Activated CD4-positive, alpha-beta T cell treated with anti-CD3 and anti-CD28 coated beads, Interleukin-2, amount 50 U/mL, for 16 hours (primary cell): ENCODE data around the gene RDH5.
"Not testable (repeated sequence)": the region's sequence is repeated elsewhere in the genome, so short reads cannot be mapped to it uniquely, and the experiment has no call there.

Experiments used
- DNase-seq: peaks from one replicate; pipeline ENCODE4 v3.0.0-alpha.2; 2020

RDH5 gene

DNA sequence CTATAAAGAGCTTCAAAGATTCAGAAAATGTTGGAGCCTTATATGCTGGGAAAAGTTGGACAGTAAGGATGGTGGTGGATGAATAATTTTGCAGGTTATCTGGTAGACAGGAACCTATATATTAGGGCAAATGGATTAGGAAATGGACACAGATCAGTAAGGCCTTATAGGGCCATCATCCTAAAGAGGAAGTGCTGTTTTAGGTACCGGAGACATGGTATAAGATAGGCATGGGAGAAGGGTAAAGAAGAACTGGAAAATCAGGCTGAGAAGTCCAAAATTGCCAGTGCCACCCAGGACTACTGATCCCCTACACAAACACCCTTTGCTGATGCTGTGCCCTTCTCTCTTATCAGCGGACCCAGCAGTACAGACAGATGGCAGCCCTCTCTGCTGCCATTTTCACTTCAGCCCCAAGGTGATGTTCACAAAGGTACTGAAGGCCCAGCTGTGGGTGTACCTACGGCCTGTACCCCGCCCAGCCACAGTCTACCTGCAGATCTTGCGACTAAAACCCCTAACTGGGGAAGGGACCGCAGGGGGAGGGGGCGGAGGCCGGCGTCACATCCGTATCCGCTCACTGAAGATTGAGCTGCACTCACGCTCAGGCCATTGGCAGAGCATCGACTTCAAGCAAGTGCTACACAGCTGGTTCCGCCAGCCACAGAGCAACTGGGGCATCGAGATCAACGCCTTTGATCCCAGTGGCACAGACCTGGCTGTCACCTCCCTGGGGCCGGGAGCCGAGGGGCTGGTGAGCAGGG lies 28.2 kb downstream of the RDH5 start:
- DNase-seq, result no peak

DNA sequence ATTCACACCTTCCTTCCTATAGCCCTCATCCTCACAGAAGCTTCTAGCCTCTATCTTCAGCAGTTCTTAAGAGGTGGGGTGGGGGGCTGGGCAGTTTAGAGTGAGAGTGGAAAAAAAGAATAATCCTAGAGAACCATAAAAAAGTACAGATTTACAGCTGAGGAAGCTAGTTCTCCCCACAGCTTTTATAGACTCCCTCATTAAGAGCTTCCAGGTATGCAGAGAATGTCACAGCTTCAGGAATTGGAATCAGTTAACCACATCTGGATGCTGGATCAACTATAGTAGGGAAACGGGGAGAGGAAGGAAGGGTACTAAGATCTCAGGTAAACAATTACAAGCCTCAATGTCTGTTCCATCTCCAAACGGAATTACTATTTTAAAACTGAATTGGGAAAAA lies 35.1 kb downstream of the RDH5 start:
- DNase-seq, result no peak

DNA sequence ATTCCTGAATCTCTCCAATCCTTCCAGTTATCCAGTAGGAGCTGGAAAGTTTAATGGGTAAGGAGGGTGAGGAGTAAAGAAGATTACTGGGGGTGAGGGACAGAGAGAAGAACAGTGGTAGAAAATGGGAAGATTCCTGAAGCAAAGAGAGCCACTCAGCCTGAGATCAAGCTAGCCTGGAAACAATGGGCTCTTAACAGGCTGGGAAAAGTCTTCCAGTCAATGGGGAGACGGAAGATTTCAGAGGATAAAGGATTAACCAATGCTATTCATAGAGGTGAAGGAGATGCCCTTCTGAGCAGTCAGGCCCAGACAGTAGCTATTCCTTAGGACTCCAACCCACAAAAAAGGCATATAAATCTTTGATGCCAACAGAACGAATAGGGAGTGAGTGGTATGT lies 37.5 kb downstream of the RDH5 start:
- no peak for DNase-seq

DNA sequence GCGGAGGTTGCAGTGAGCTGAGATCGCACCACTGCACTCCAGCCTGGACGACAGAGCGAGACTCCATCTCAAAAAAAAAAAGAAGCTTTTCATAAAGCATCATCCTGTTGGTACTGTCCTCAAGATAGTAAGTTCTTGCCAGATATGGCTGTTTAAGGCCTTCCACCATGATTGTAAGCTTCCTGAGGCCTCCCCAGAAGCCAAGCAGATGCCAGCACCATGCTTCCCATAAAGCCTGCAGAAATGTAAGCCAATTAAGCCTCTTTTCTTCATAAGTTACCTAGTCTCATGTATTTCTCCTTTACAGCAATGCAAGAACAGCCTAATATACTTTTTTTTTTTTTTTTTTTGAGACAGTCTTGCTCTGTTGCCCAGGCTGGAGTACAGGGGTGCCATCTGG lies 38.4 kb downstream of the RDH5 start:
- DNase-seq, result not testable (repeated sequence)

DNA sequence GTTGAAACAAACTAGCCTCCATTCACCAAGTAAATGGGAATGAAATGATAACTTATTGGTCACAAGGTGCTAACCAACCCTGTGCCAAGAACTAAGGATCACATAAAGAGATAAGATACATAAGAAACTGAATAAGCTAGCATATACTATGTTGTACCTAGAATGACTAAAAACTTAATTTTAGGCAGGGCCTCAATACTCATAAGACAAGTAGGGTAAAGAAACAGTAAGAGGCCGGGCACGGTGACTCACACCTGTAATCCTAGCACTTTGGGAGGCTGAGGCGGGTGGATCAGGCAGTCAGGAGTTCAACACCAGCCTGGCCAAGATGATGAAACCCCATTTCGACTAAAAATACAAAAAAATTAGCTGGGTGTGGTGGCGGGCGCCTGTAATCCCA lies 40.5 kb downstream of the RDH5 start:
- peak; percentile 74 for DNase-seq

DNA sequence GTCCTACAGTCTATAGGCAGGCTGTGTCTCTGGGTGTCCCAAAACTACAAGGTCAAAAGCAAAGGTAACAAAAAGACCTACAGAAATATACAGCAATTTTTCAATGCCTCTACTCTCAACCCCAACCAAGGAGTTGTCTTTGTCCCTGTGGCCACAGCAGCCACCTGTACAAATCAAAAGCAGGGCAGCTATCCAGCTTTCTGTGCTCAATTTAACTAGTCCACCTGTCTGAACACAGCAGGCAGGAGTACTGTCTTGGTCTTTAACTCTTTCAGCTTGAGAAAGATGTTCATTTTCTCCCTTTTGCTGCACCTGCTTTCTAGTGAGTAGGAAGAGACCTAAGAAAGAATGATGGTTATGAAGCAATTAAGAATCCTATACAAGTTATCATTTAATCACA lies 42.5 kb downstream of the RDH5 start:
- DNase-seq, result no peak

DNA sequence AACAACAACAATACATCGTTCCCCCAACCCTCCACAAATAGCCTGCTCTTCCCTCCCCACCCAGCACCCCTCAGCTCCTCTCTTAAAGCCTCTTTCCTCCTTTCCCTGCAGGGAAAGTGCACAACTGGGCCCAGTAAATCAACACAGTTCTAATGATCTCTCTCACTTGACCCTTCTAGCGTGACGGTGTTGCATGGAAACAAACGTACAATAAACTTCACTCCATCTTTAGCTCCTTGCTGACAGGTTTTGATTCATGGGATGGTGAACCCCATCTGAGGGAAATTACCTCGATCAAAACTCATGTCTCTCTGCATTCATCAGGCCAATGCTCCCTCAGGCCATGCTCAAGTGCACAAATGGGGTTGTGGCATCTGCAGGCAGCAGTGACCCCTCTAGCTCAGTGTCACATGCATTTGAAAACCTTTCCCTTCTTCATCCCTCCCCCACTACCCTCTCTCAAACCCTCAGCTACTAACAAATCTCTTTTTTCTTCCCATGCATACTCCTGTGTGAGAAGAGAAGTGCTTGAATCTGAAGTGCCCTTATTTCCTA lies 45.6 kb downstream of the RDH5 start:
- no peak for DNase-seq

DNA sequence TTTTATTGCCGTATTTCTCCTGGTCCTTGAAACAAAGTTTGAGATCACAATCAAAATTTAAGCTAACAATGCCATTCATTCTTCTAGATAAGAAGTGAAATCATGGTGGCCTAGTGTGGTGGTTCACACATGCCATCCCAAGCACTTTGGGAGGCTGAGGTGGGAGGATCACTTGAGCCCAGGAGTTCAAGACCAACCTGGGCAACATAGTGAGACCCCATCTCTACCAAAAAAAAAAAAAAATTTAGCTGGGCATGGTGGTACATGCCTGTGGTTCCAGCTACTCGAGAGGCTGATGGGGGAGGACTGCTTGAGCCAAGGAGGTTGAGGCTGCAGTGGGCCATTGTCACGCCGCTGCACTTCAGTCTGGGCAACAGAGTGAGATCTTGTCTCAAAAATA lies 47.0 kb downstream of the RDH5 start:
- DNase-seq, result no peak

DNA sequence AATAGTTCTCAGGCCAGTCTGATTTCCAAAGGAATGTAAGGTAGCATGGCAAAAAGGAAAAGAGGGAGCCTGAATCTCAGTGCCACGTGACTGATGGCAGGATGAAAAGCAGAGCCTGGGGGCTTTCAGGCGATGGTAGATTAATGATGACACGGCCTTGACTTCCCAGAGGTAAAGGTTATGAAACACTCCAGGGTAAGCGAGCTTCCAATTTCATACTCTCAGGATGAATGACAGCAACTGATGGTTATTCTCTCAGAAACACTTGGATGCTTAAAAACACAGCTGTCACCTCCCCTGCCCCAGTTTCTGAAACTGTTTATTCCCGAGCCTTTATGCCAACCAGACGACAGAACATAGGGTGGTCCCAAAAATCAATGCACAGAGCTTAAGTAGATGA lies 51.5 kb downstream of the RDH5 start:
- DNase-seq, result no peak
